Endothelial cell of umbilical vein (primary cell): Measurements from ENCODE around the gene AKT3. TPM values are rescaled to one million over a fixed set of nuclear protein-coding genes. Genes with fewer than 3 reads are reported as not detected.

Source experiments
- BruUV-seq: library from RNA; stranded (reverse); fragments of 400-500 nt; replicated peaks from 2 replicates; lab custom pipeline; 2021; lab: Mats Ljungman, UMichigan
- CTCF ChIA-PET: fragments of 300-600, 350-600 bp; sonication (Branson Sonifier 250); formaldehyde crosslinking; loops from one replicate; lab custom pipeline; 2021; ENCODE audit warnings: antibody characterized with exemption, inconsistent platforms; lab: Charles Lee
- POLR2A ChIA-PET: fragments of 300-600, 350-600 bp; sonication (Branson Sonifier 250); formaldehyde crosslinking; loops from one replicate; lab custom pipeline; 2021; ENCODE audit warnings: antibody characterized with exemption, inconsistent platforms; lab: Charles Lee
- DNase-seq: peaks from one replicate; pipeline ENCODE4 v3.0.0-alpha.2; 2011; ENCODE audit warnings: low read depth, low spot score
- FAIRE-seq: peaks from 2 replicates; lab custom pipeline; 2011; peaks lifted over from hg19 to GRCh38; lab: Jason Lieb, UNC
- H2AFZ ChIP-seq: 2 replicates; pipeline ENCODE4 v1.6.0; 2012; ENCODE audit warnings: low read depth, low read length, control low read depth, inconsistent platforms
- H3K27ac ChIP-seq: 2 replicates; pipeline ENCODE4 v1.5.1; 2011; ENCODE audit warnings: low read depth, mild to moderate bottlenecking, control low read depth, low read length, moderate library complexity; ENCODE audit not compliant: insufficient read depth
- H3K27me3 ChIP-seq, 2 experiments: 2 replicates each; pipeline versions ENCODE4 v1.6.0 to v1.6.1; 2011; ENCODE audit warnings: low read length in 2 of 2, mixed read lengths in 1 of 2; ENCODE audit not compliant: control insufficient read depth in 2 of 2, insufficient read depth in 2 of 2
- H3K36me3 ChIP-seq, 2 experiments: 2 replicates in 1 of 2; 3 replicates in 1 of 2; pipeline ENCODE4 v1.5.1; 2011; ENCODE audit warnings: low read length in 2 of 2, mild to moderate bottlenecking in 1 of 2, moderate library complexity in 1 of 2; ENCODE audit not compliant: control insufficient read depth in 2 of 2, insufficient read depth in 2 of 2; ENCODE audit errors: extremely low read depth in 1 of 2
- H3K4me1 ChIP-seq: 3 replicates; pipeline ENCODE4 v1.5.1; 2011; ENCODE audit warnings: mild to moderate bottlenecking, low read length; ENCODE audit not compliant: control insufficient read depth, insufficient read depth; ENCODE audit errors: extremely low read depth
- H3K4me2 ChIP-seq: 2 replicates; pipeline ENCODE4 v1.6.1; 2011; ENCODE audit warnings: low read length, control low read depth, mixed read lengths; ENCODE audit not compliant: insufficient read depth
- H3K4me3 ChIP-seq, 3 experiments: fragments of 200-600 bp in 1 of 3; sonication (generic), shearing (Covaris generic) in 1 of 3; replicated peaks in 1 of 3; 2 replicates each; pipeline ENCODE4 v1.5.1; 2011 to 2016; ENCODE audit warnings: control low read depth in 3 of 3, low read length in 3 of 3, mild to moderate bottlenecking in 2 of 3, inconsistent platforms in 1 of 3, low read depth in 1 of 3, moderate library complexity in 1 of 3; ENCODE audit not compliant: insufficient read depth in 1 of 3
- H3K79me2 ChIP-seq: 2 replicates; pipeline ENCODE4 v1.6.0; 2012; ENCODE audit warnings: low read length, inconsistent platforms; ENCODE audit not compliant: control insufficient read depth, insufficient read depth
- H3K9ac ChIP-seq: replicated peaks from 2 replicates; pipeline ENCODE3; 2011; ENCODE audit warnings: low read length, control low read depth; ENCODE audit not compliant: insufficient read depth; ENCODE audit errors: extremely low read depth
- H3K9me1 ChIP-seq: replicated peaks from 3 replicates; pipeline ENCODE4 v1.6.0; 2011; ENCODE audit warnings: mild to moderate bottlenecking, low read length; ENCODE audit not compliant: control insufficient read depth, insufficient read depth; ENCODE audit errors: extremely low read depth
- H3K9me3 ChIP-seq: replicated peaks from 2 replicates; pipeline ENCODE4 v1.5.1; 2012; ENCODE audit warnings: low read length, inconsistent platforms; ENCODE audit not compliant: control insufficient read depth, insufficient read depth
- H4K20me1 ChIP-seq: replicated peaks from 2 replicates; pipeline ENCODE3; 2011; ENCODE audit warnings: mild to moderate bottlenecking, low read length; ENCODE audit not compliant: control insufficient read depth, insufficient read depth; ENCODE audit errors: extremely low read depth
- CTCF ChIP-seq, 2 donors: IDR thresholded peaks; 1 replicate in 1 of 2; 2 replicates in 1 of 2; pipeline ENCODE4 v1.5.1; 2011; ENCODE audit warnings: low read length in 2 of 2, mild to moderate bottlenecking in 2 of 2, moderate library complexity in 2 of 2, control low read depth in 1 of 2, inconsistent platforms in 1 of 2, low read depth in 1 of 2; ENCODE audit not compliant: insufficient read depth in 1 of 2; ENCODE audit errors: extremely low read depth in 1 of 2
- EZH2 ChIP-seq: IDR thresholded peaks from 2 replicates; pipeline ENCODE4 v1.6.1; 2012; ENCODE audit warnings: borderline replicate concordance, low read depth, mild to moderate bottlenecking, moderate library complexity, low read length, inconsistent platforms; ENCODE audit not compliant: severe bottlenecking
- FOS ChIP-seq: IDR thresholded peaks from 2 replicates; pipeline ENCODE4 v1.6.1; 2011; ENCODE audit warnings: mild to moderate bottlenecking, low read length, moderate library complexity, borderline replicate concordance; ENCODE audit not compliant: insufficient read depth
- GATA2 ChIP-seq: IDR thresholded peaks from 2 replicates; pipeline ENCODE4 v1.7.0; 2011; ENCODE audit warnings: low read depth, mild to moderate bottlenecking, moderate library complexity, mixed read lengths, low read length; ENCODE audit not compliant: insufficient read length, insufficient read depth
- JUN ChIP-seq: IDR thresholded peaks from 2 replicates; pipeline ENCODE4 v1.6.1; 2011; ENCODE audit warnings: borderline replicate concordance, low read depth; ENCODE audit not compliant: insufficient read length, insufficient read depth
- MYC ChIP-seq: IDR thresholded peaks from one replicate; pipeline ENCODE4 v1.6.1; 2011; ENCODE audit warnings: mild to moderate bottlenecking, low read depth, low read length
- POLR2A ChIP-seq: IDR thresholded peaks from 2 replicates; pipeline ENCODE4 v1.6.1; 2012; ENCODE audit warnings: low read depth, mild to moderate bottlenecking, control low read depth, low read length
- POLR2AphosphoS5 ChIP-seq: IDR thresholded peaks from 2 replicates; pipeline ENCODE4 v1.6.1; 2012; ENCODE audit warnings: low read depth, mild to moderate bottlenecking, control low read depth, low read length, moderate library complexity; ENCODE audit not compliant: insufficient read depth
- dilution Hi-C: fragments of 300-500 bp; cut with MboI; formaldehyde crosslinking; loops from one replicate; pipeline ENCODE4 v1.15.0; 2019; ENCODE audit warnings: low sequenced_read_pairs; ENCODE audit not compliant: extremely low pct_ligation_motif_present
- intact Hi-C: fragments of 100-400 bp; cut with micrococcal nuclease; formaldehyde crosslinking; loops from one replicate; pipeline ENCODE4 v1.10.0; 2022
- polyA plus RNA-seq, 4 experiments: library from polyadenylated mRNA; depleted of rRNA in 3 of 4; stranded (reverse) in 3 of 4; unstranded in 1 of 4; fragments of >200 nt; gene quantifications; 2 replicates each; pipeline versions ENCODE4 v1.2.1 to v1.2.3, GENCODE V29; 2011 to 2012; ENCODE audit warnings: missing spikeins in 1 of 4
- total RNA-seq: library from RNA; stranded (reverse); gene quantifications from 2 replicates; pipeline ENCODE4 v1.2.3, GENCODE V29; 2021
- TF ChIP-seq, protein P1 (sequence below): IDR thresholded peaks from 2 replicates; pipeline ENCODE4 v1.6.1; 2011; ENCODE audit not compliant: insufficient read depth, insufficient read length

AKT3 gene
- total and polyA plus RNA-seq, 2 donors (not counting 3 experiments of a cell fraction or from before 2014, with no cell fraction given): 20.6 to 97.1 TPM

GRCh38 chr1:243587285-243587684 lies 262.8 kb downstream of the AKT3 start:
- no peak overlapping the region for H2AFZ ChIP-seq
- H3K4me2 ChIP-seq: no peak overlapping the region
- no peak overlapping the region for H3K4me3 ChIP-seq
- no peaks in the 10 kb centered on the region for H3K36me3 ChIP-seq
- H4K20me1 ChIP-seq: no peaks in the 10 kb centered on the region
- TF ChIP-seq CTCF (IDR thresholded peaks at IDR 0.05; ENCODE audit: extremely low read depth in 1 of 2, insufficient read depth in 1 of 2, low read depth in 1 of 2, low read length in 2 of 2) (no peak), JUN (no peak), FOS (no peak), GATA2 (no peak), POLR2AphosphoS5 (no peak), MYC (no peak), EZH2 (no peak), POLR2A (no peak)
- TF ChIP-seq, protein P1, sequence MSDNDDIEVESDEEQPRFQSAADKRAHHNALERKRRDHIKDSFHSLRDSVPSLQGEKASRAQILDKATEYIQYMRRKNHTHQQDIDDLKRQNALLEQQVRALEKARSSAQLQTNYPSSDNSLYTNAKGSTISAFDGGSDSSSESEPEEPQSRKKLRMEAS: no peak
- peaks cover 3% of the 10 kb centered on the region for H3K79me2 ChIP-seq
- H3K9ac ChIP-seq: no peak overlapping the region
- DNase-seq: no peak
- no peaks in the 10 kb centered on the region for H3K4me1 ChIP-seq
- no TSS peak for BruUV-seq
- intact Hi-C loops (no loop called here), dilution Hi-C loops (no loop called here)
- FAIRE-seq: no peak
- POLR2A ChIA-PET: no interaction called here
- CTCF ChIA-PET: no interaction called here
- no peak overlapping the region for H3K27ac ChIP-seq
- no peaks in the 10 kb centered on the region for H3K27me3 ChIP-seq
- no peaks in the 10 kb centered on the region for H3K9me3 ChIP-seq
- H3K9me1 ChIP-seq: no peaks in the 10 kb centered on the region
